Activated T-cell treated with anti-CD3 and anti-CD28 coated beads, Interleukin-2, amount 50 U/mL, for 1 hour (primary cell): Measurements from ENCODE around the gene SOCS7.

Source experiments
- DNase-seq: peaks from one replicate; pipeline ENCODE4 v3.0.0-alpha.2; 2020

Gene SOCS7

GRCh38 chr17:38369124-38369886 is 17.7 kb downstream of the SOCS7 start:
- no peak for DNase-seq

GRCh38 chr17:38379448-38379847 is 27.8 kb downstream of the SOCS7 start:
- DNase-seq = no peak

GRCh38 chr17:38395090-38395489 is 43.4 kb downstream of the SOCS7 start:
- no peak for DNase-seq

- DNase-seq = no peak
Observed at GRCh38 chr17:38397227-38397626, 45.6 kb downstream of the SOCS7 start.

GRCh38 chr17:38400286-38400685 is 48.6 kb downstream of the SOCS7 start:
- no peak for DNase-seq

- DNase-seq = no peak
Observed at GRCh38 chr17:38401459-38401858, 49.8 kb downstream of the SOCS7 start.

- DNase-seq = no peak
Observed at GRCh38 chr17:38402897-38403296, 51.3 kb downstream of the SOCS7 start.

GRCh38 chr17:38403491-38403890 is 51.8 kb downstream of the SOCS7 start:
- no peak for DNase-seq

- no peak for DNase-seq
Observed at GRCh38 chr17:38404174-38404943, 52.7 kb downstream of the SOCS7 start.

- DNase-seq = no peak
Observed at GRCh38 chr17:38405654-38406053, 54.0 kb downstream of the SOCS7 start.

- no peak for DNase-seq
Observed at GRCh38 chr17:38410201-38410600, 58.6 kb downstream of the SOCS7 start.

- DNase-seq = no peak
Observed at GRCh38 chr17:38415250-38416194, 63.9 kb downstream of the SOCS7 start.

- DNase-seq = no peak
Observed at GRCh38 chr17:38416840-38417209, 65.2 kb downstream of the SOCS7 start.

GRCh38 chr17:38417210-38417951 is 65.7 kb downstream of the SOCS7 start:
- DNase-seq = no peak

- no peak for DNase-seq
Observed at GRCh38 chr17:38418062-38418692, 66.5 kb downstream of the SOCS7 start.

GRCh38 chr17:38418693-38419507 is 67.3 kb downstream of the SOCS7 start:
- no peak for DNase-seq

GRCh38 chr17:38419508-38419981 is 67.9 kb downstream of the SOCS7 start:
- no peak for DNase-seq

GRCh38 chr17:38420518-38420917 is 68.9 kb downstream of the SOCS7 start:
- no peak for DNase-seq

- DNase-seq = no peak
Observed at GRCh38 chr17:38421171-38421841, 69.7 kb downstream of the SOCS7 start.
